ENCODE measurements around the gene TOB1.

DNA sequence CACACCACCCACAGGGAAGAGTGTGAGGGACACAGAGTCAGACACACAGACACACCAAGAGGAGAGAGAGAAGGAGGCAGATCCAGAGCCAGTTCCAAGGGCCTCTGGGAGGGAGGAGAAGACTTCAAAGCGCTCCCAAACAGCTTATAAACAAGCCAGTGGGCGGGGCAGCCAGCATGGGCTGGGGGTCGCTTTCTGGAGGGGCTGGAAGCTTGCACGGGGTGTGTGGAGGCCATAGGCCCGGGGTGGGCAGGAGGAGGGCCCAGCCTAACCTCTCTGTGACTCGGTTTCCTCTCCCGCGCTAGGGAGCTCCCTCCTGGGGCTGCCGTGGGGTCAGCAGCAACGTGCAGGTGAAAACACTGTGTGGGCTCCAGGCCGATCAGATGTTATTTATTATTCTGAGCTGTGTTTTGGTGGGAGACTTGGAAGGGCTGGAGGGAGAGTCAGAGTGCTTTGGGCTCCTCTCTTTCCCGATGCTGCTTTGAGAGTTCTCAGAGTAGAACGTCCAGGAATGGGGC, 33.2 kb downstream of the TOB1 start:
- TF ChIP-seq POLR2A (IDR thresholded peaks at IDR 0.05; ENCODE audit: low read length): no peak
- TF ChIP-seq GATA1 (IDR thresholded peaks at IDR 0.05; ENCODE audit: low read depth, low read length): no peak
